RWPE1 (cell line): ENCODE measurements around the gene TCERG1L.

Source experiments
- CTCF ChIA-PET: fragments of 350-600 bp; sonication (Branson Sonifier 250); formaldehyde crosslinking; extraction: SDS; loops from one replicate; lab custom pipeline; 2021; lab: Yijun Ruan, JAX
- POLR2A ChIA-PET: fragments of 400-600 bp; formaldehyde crosslinking; extraction: SDS; loops from one replicate; lab custom pipeline; 2020; ENCODE audit warnings: antibody characterized with exemption; ENCODE audit not compliant: low non-redundant PET; lab: Yijun Ruan, JAX
- DNase-seq: peaks from one replicate; pipeline ENCODE4 v3.0.0; 2012; ENCODE audit warnings: low spot score
- H3K27ac ChIP-seq: fragments of 450-650 bp; 2 replicates; pipeline ENCODE4 v1.5.1; 2017
- TF ChIP-seq, protein P1 (sequence below): fragments of 450-650 bp; conservative IDR thresholded peaks from 2 replicates; pipeline ENCODE4 v1.5.1; 2017; ENCODE audit warnings: low read depth, mild to moderate bottlenecking

The TCERG1L gene

DNA sequence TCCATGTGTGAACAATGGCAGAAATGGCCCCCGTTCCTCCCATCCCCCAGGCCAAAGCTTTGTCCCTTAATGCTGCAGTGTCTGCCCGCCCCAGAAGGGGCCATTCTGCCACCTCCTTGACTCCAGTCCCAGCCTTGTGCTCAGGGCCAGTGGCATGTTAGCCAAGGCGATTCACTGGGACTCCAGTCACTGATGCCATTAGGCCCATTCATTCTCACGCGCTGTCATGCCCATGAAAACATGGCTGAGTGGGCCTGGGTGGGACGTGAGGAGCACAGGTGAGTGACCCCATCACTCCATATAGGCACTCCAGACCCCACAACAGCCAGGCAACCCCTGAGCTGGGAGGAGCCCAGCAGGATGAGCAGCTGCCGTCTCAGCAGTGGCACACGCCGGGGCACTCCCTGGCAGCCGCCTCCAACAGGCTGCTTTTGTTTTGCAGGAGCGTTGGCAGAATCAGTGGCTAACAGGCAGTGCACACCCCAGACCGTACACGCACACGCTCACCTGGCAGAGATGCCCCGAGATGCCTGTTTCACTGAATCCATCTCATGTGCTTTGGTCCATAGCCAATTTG, 79.5 kb downstream of the TCERG1L start:
- no peak for DNase-seq
- TF ChIP-seq, protein P1, sequence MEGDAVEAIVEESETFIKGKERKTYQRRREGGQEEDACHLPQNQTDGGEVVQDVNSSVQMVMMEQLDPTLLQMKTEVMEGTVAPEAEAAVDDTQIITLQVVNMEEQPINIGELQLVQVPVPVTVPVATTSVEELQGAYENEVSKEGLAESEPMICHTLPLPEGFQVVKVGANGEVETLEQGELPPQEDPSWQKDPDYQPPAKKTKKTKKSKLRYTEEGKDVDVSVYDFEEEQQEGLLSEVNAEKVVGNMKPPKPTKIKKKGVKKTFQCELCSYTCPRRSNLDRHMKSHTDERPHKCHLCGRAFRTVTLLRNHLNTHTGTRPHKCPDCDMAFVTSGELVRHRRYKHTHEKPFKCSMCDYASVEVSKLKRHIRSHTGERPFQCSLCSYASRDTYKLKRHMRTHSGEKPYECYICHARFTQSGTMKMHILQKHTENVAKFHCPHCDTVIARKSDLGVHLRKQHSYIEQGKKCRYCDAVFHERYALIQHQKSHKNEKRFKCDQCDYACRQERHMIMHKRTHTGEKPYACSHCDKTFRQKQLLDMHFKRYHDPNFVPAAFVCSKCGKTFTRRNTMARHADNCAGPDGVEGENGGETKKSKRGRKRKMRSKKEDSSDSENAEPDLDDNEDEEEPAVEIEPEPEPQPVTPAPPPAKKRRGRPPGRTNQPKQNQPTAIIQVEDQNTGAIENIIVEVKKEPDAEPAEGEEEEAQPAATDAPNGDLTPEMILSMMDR = no peak
- no peak overlapping the region for H3K27ac ChIP-seq
- ChIA-PET POLR2A (no interaction called here), CTCF (interaction anchor here (0.6 to 0.7 kb wide), 2 partner anchors 535 to 910 kb away, joined by 3 read pairs; no protein-coding TSS in a partner anchor)

DNA sequence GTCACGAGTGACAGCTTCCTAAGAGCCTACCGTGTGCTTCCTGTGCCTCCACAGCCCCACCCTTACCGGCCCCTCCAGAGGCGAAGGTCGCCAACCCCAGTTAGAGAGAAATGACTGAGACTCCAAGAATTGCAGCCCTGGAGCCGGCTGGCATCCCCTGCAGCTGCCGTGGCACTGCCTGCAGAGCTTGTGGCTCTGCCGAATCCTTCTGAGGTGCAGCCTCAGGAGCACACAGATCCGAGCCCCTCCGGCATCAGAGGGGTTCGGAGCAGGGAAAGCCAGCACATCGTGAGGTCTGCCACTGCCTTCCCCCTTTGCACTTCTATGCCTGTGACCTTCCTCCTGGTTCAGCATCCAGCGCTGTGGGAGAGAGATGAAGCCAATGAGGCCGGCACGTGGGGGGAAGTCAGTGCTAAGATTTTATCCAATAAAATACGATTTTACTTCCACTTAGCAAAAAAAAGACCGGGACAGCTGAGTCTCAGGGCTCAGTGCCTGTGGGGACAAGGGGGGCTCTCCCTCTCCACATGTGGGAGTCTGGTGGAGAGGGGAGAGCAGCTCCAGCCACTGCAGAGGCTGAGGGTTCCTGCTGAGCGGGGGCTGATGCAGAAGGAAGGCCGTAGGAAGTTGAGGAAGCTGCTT, 80.1 kb downstream of the TCERG1L start:
- no peak overlapping the region for H3K27ac ChIP-seq
- ChIA-PET POLR2A (no interaction called here), CTCF (interaction anchor here (0.6 to 0.7 kb wide), 2 partner anchors 535 to 911 kb away, joined by 3 read pairs; no protein-coding TSS in a partner anchor)
- no peak for DNase-seq
- TF ChIP-seq, protein P1 = no peak

DNA sequence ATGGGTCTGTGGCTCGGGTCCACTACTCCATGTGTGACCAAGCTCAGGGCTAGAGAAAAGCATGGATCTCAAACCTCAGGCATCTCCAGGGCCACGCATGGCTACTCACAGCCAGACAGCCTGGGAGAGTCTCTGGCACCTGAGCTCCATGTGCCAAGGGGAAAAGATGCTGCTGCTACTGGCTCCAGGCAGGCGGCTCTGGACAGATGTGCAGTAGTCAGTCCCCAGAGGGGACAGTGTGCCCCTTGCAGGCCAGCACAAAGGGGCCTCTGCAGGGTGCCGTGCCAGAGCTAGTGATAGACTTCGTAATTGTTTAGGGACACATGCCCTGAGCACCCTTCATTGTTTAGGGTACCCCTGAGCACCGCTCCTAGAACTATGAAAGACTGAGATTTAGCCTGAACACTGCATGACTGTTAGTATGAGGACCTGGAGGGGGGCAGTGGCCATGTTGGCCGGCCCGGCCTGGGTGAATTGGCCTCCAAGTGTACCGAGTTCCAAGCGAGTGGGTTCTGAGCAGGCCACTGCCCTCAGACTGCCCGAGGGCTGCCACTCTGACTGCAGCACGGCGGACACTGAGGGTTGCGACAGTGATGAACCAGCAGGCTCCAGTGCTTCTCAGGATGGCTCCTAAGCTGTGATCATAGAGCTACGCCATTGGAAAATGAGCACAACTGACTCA, 80.7 kb downstream of the TCERG1L start:
- POLR2A ChIA-PET = no interaction called here
- TF ChIP-seq, protein P1 = no peak
- CTCF ChIA-PET = no interaction called here
- no peak for DNase-seq
- no peak overlapping the region for H3K27ac ChIP-seq

DNA sequence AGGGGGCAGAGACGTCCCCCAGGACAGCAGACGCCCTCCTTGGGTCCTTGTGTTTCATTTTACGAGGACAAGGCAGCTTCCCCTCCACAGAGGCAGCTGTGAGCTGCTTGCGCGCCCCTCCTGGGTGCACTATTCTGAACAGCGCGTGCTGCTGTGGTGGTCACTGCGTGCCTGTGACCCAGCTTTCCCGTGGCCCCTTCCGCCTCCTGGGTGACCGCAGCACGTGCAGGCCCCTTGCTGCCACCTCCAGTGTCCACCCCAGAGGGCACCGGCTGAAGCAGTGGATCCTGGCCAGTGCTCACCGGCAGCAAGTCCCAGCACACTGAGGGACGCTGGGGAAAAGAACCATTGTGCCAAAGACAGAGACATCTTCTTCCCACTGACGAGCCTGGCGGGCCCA, 81.4 kb downstream of the TCERG1L start:
- ChIA-PET POLR2A (no interaction called here), CTCF (no interaction called here)
- TF ChIP-seq, protein P1 = no peak
- DNase-seq = no peak
- H3K27ac ChIP-seq = no peak overlapping the region

DNA sequence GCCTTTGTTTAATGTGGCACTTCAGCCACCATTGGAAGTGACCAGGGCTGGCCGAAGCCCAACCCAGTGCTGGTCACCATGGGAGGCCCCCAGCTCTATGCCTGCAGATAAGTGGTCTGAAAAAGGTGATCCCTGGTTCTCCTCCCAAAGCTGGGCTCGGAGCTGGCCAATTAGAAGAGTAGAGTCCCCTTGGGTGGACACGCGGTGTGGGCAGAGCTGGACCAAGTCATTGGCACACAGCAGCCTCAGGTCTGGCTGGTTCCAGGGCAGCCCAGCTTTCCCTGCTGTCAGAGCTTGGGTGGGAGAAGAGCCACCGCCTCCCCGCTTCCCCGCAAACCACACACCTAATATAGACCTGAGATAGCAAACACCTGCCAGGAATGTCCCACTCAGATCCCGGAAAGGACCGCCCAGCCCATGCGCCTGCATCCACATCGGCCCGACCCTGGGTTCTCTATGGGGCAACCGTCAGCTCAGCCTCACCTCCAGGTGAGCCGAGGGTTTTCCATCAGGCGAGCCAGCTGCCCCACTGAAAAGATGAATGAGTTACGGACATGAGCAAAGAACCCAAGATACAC, 84.3 kb downstream of the TCERG1L start:
- ChIA-PET POLR2A (no interaction called here), CTCF (no interaction called here)
- TF ChIP-seq, protein P1 = no peak
- DNase-seq = no peak
- no peak overlapping the region for H3K27ac ChIP-seq

DNA sequence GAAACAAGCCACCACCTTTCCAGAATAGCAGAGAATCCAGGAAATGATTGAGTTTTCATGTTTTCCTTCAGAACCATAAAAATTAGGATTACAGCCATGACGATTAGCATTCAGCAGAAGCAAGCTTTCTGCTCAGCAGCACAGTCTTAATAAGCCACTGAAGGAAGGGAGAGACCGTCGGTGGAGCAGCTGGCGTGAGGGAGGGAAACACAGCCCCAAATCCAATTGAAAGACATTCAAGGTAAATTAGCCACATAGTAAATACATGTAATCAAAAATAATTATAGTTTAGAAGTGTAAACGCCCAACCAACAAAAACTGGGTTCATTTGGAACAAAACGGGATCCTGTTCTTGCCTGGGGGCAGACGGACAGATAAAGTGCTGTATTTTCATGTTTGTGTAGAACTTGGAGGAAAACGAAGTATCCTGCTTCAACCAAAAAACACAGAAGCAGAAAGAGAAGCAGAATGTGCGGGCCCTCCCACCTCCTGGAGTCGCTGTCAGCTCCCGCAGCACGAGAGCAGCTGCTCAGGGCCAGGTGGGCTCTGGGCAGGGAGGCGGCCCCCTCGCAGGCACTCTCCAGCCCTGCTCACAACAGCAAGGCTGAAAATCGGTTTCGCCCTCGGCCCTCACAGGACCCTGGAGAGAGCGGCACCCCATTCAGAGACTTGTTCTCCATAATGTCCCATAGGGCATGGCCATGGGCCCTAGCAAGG, 84.9 kb downstream of the TCERG1L start:
- ChIA-PET CTCF (interaction anchor here (0.7 kb wide), 1 partner anchor 734 kb away, joined by 3 read pairs; no protein-coding TSS in a partner anchor), POLR2A (no interaction called here)
- TF ChIP-seq, protein P1 = no peak
- no peak overlapping the region for H3K27ac ChIP-seq
- DNase-seq = no peak
